Muscle of back (tissue), 11 donors: ENCODE results near the gene DNAJC16. TPM values are rescaled to one million over a fixed set of nuclear protein-coding genes. Genes with fewer than 3 reads are reported as not detected.
"Not testable (repeated sequence)": the region's sequence is repeated elsewhere in the genome, so short reads cannot be mapped to it uniquely, and the experiment has no call there.

ENCODE experiments used
- DNase-seq, 3 donors: peaks; one replicate each; pipeline versions ENCODE4 v3.0.0 to v3.0.0-alpha.2; 2013
- polyA plus RNA-seq, 10 donors: library from polyadenylated mRNA; unstranded; fragments of 120-200 nt; gene quantifications; one replicate each; pipeline ENCODE4 v1.2.1, GENCODE V29; 2013; ENCODE audit not compliant: insufficient read length in 10 of 10

DNAJC16 gene
- polyA plus RNA-seq, 10 donors, result 11.7 to 19.7 (median 15.4) TPM

- DNase-seq, result no peak
Observed at GRCh38 chr1:15577691-15578090, 51.0 kb downstream of the DNAJC16 start.

GRCh38 chr1:15578921-15579682, 52.5 kb downstream of the DNAJC16 start:
- no peak for DNase-seq

GRCh38 chr1:15579683-15580047, 53.0 kb downstream of the DNAJC16 start:
- DNase-seq, result peak in 2 of 3 donors; percentile 20 to 41

GRCh38 chr1:15583016-15583706, 56.5 kb downstream of the DNAJC16 start:
- DNase-seq, result no peak

- peak in 2 of 3 donors; percentile 17 to 57 for DNase-seq
Observed at GRCh38 chr1:15584489-15585363, 58.1 kb downstream of the DNAJC16 start, which contains the start of gene AGMAT. TSS of gene AGMAT (minus strand) at chr1:15585051. CDS start at chr1:15584967, 84 bp downstream.

- DNase-seq, result no peak
Observed at GRCh38 chr1:15592285-15592684, 65.6 kb downstream of the DNAJC16 start.

- no peak for DNase-seq
Observed at GRCh38 chr1:15595809-15596617, 69.4 kb downstream of the DNAJC16 start.

- peak in 1 of 3 donors; percentile 53 for DNase-seq
Observed at GRCh38 chr1:15598436-15598835, 71.8 kb downstream of the DNAJC16 start.

GRCh38 chr1:15603050-15603965, 76.7 kb downstream of the DNAJC16 start:
- DNase-seq, result peak; percentile 97 to 99 (median 99)

GRCh38 chr1:15603966-15604282, 77.3 kb downstream of the DNAJC16 start:
- not testable (repeated sequence) for DNase-seq

- not testable (repeated sequence) for DNase-seq
Observed at GRCh38 chr1:15604400-15604799, 77.8 kb downstream of the DNAJC16 start.

- no peak for DNase-seq
Observed at GRCh38 chr1:15605398-15606383, 79.0 kb downstream of the DNAJC16 start.

GRCh38 chr1:15609631-15610030, 83.0 kb downstream of the DNAJC16 start:
- DNase-seq, result no peak

- no peak for DNase-seq
Observed at GRCh38 chr1:15610167-15610566, 83.5 kb downstream of the DNAJC16 start.

- no peak for DNase-seq
Observed at GRCh38 chr1:15616373-15617172, 89.9 kb downstream of the DNAJC16 start.

- DNase-seq, result peak; percentile 97 to 99 (median 99)
Observed at GRCh38 chr1:15617173-15618076, 90.8 kb downstream of the DNAJC16 start, which contains the start of gene DDI2. TSS of gene DDI2 (plus strand) at chr1:15617458. CDS start at chr1:15617671, 213 bp downstream.
